ENCODE data around the gene PPEF1. TPM values are rescaled to one million over a fixed set of nuclear protein-coding genes. Genes with fewer than 3 reads are reported as not detected.

The PPEF1 gene
- total and polyA plus RNA-seq, 2 of the 8 experiments (the other 6 are each of a cell fraction or from before 2014, with no cell fraction given): 0.08 to 0.30 TPM

GRCh38 chrX:18748499-18748898 is 41.1 kb downstream of the PPEF1 start:
- 90% methylated on average over 2 of the region's 2 CpGs; no CpG with 5 or more reads in 1 of the 2 experiments for WGBS, 2 experiments (ENCODE audit: extremely low coverage in 1 of 2, insufficient coverage in 1 of 2, insufficient read length in 1 of 2, insufficient replicate concordance in 2 of 2, low coverage in 1 of 2, low lambda C conversion rate in 2 of 2, missing lambda C conversion rate in 1 of 2)
- no peak overlapping the region for H2BK15ac ChIP-seq (ENCODE audit: low read length)
- H3K36me3 ChIP-seq (ENCODE audit: control insufficient read depth in 2 of 4, insufficient read depth in 4 of 4, low read length in 3 of 4): no peaks in the 10 kb centered on the region
- no peak overlapping the region for H3K18ac ChIP-seq (ENCODE audit: extremely low read depth, low read length)
- H4K8ac ChIP-seq (ENCODE audit: extremely low read depth, insufficient read depth, low read length): no peak overlapping the region
- H2BK20ac ChIP-seq (ENCODE audit: low read length): no peak overlapping the region
- H3K9me3 ChIP-seq (ENCODE audit: insufficient read depth in 2 of 2, low read depth in 1 of 2, low read length in 1 of 2): no peaks in the 10 kb centered on the region
- H3K23ac ChIP-seq (ENCODE audit: insufficient read length): no peak overlapping the region
- H4K91ac ChIP-seq (replicated peaks; ENCODE audit: insufficient read length, low read length): no peak overlapping the region
- H3K14ac ChIP-seq (ENCODE audit: insufficient read length): no peak overlapping the region
- no peaks in the 10 kb centered on the region for H3K4me1 ChIP-seq (replicated peaks in 1 of 4; ENCODE audit: control insufficient read depth in 3 of 4, insufficient read depth in 4 of 4, low read length in 3 of 4)
- no peak overlapping the region for H3K4me3 ChIP-seq (ENCODE audit: extremely low read depth in 1 of 4, insufficient read depth in 2 of 4, low read depth in 3 of 4, low read length in 4 of 4)
- TF ChIP-seq RNF2 (IDR thresholded peaks at IDR 0.05; ENCODE audit: borderline replicate concordance, low read depth, low read length, missing control alignments, poor library complexity, severe bottlenecking) (no peak), MAFK (IDR thresholded peaks at IDR 0.05; ENCODE audit: low read depth, low read length) (no peak), HDAC6 (IDR thresholded peaks at IDR 0.05; ENCODE audit: low read depth, low read length) (no peak), CREB1 (IDR thresholded peaks at IDR 0.05) (no peak), TAF1 (IDR thresholded peaks at IDR 0.05; ENCODE audit: low read depth, low read length) (no peak), SIX5 (IDR thresholded peaks at IDR 0.05; ENCODE audit: low read depth, low read length) (no peak), EZH2 (IDR thresholded peaks at IDR 0.05; ENCODE audit: low read depth, low read length, severe bottlenecking) (no peak), GTF2F1 (IDR thresholded peaks at IDR 0.05; ENCODE audit: borderline replicate concordance, low read depth, low read length) (no peak), ASH2L (IDR thresholded peaks at IDR 0.05; ENCODE audit: low read length) (no peak)
- TF ChIP-seq, protein P1, sequence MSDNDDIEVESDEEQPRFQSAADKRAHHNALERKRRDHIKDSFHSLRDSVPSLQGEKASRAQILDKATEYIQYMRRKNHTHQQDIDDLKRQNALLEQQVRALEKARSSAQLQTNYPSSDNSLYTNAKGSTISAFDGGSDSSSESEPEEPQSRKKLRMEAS (IDR thresholded peaks at IDR 0.05): no peak
- H4K5ac ChIP-seq (ENCODE audit: insufficient read length, low read depth, low read length): no peak overlapping the region
- FAIRE-seq (no peak), DNase-seq (ENCODE audit: low read depth in 1 of 2, low spot score in 2 of 2) (no peak)
- no peak overlapping the region for H3K4ac ChIP-seq (replicated peaks; ENCODE audit: insufficient read length, low read depth, low read length)
- CTCF ChIA-PET (ENCODE audit: partially characterized antibody): no interaction called here
- H3K79me1 ChIP-seq (ENCODE audit: low read depth, low read length): no peaks in the 10 kb centered on the region
- H3K9ac ChIP-seq (replicated peaks in 1 of 4; ENCODE audit: extremely low read depth in 1 of 4, low read depth in 3 of 4, low read length in 3 of 4): no peak overlapping the region
- H2AK5ac ChIP-seq (ENCODE audit: low read depth, low read length): no peak overlapping the region
- POLR2A ChIA-PET (ENCODE audit: partially characterized antibody): no interaction called here
- H2AFZ ChIP-seq (ENCODE audit: low read length): no peak overlapping the region
- H3K27ac ChIP-seq (ENCODE audit: low read depth, low read length): no peak overlapping the region
- no peak overlapping the region for H2BK12ac ChIP-seq (ENCODE audit: low read depth, low read length)
- no peak overlapping the region for H3K56ac ChIP-seq (replicated peaks; ENCODE audit: insufficient read length, low read depth, low read length)
- H2BK120ac ChIP-seq (replicated peaks; ENCODE audit: low read depth, low read length): no peak overlapping the region
- no peaks in the 10 kb centered on the region for H4K20me1 ChIP-seq (replicated peaks in 1 of 2; ENCODE audit: control insufficient read depth in 1 of 2, insufficient read depth in 2 of 2, low read length in 2 of 2)
- no peaks in the 10 kb centered on the region for H3K27me3 ChIP-seq (replicated peaks in 1 of 4; ENCODE audit: control insufficient read depth in 3 of 4, extremely low read depth in 1 of 4, insufficient read depth in 3 of 4, low read length in 3 of 4)
- no peaks in the 10 kb centered on the region for H3K23me2 ChIP-seq (ENCODE audit: low read depth, low read length)
- H3K4me2 ChIP-seq (ENCODE audit: insufficient read depth in 1 of 2, low read depth in 2 of 2, low read length in 2 of 2): no peak overlapping the region
- H2BK5ac ChIP-seq (ENCODE audit: low read depth, low read length): no peak overlapping the region
- H3K79me2 ChIP-seq (ENCODE audit: control insufficient read depth in 1 of 2, insufficient read depth in 2 of 2, low read length in 2 of 2): no peaks in the 10 kb centered on the region

Data from H1 (cell line).